Choroid plexus epithelial cell (primary cell): ENCODE results near the gene SESTD1.

Experiments used
- DNase-seq: peaks from one replicate; pipeline ENCODE4 v3.0.0-alpha.2; 2010; ENCODE audit warnings: low read depth
- H3K4me3 ChIP-seq: 2 replicates; pipeline ENCODE4 v1.5.1; 2011; ENCODE audit warnings: low read depth, mild to moderate bottlenecking, control low read depth, low read length, moderate library complexity
- CTCF ChIP-seq: conservative IDR thresholded peaks from 2 replicates; pipeline ENCODE4 v1.5.1; 2011; ENCODE audit warnings: low read depth, mild to moderate bottlenecking, control low read depth, inconsistent platforms, low read length, moderate library complexity

SESTD1 gene

GRCh38 chr2:179239195-179239594 lies 25.4 kb downstream of the SESTD1 start:
- no peak for TF ChIP-seq CTCF
- no peak overlapping the region for H3K4me3 ChIP-seq
- peak; percentile 48 for DNase-seq

- no peak for TF ChIP-seq CTCF
- H3K4me3 ChIP-seq: no peak overlapping the region
- DNase-seq: no peak
These were observed 26.6 kb downstream of the SESTD1 start for GRCh38 chr2:179238027-179238426.

GRCh38 chr2:179237209-179237946 lies 27.3 kb downstream of the SESTD1 start:
- no peak for TF ChIP-seq CTCF
- no peak overlapping the region for H3K4me3 ChIP-seq
- DNase-seq: no peak

GRCh38 chr2:179235463-179236108 lies 29.0 kb downstream of the SESTD1 start:
- peak; percentile 73 for DNase-seq
- TF ChIP-seq CTCF: no peak
- H3K4me3 ChIP-seq: no peak overlapping the region

- TF ChIP-seq CTCF: no peak
- no peak overlapping the region for H3K4me3 ChIP-seq
- no peak for DNase-seq
These were observed 29.9 kb downstream of the SESTD1 start for GRCh38 chr2:179234658-179235240.

- TF ChIP-seq CTCF: no peak
- no peak for DNase-seq
- no peak overlapping the region for H3K4me3 ChIP-seq
These were observed 30.8 kb downstream of the SESTD1 start for GRCh38 chr2:179233626-179234430.
